MM.1S (cell line): ENCODE measurements around the gene PSEN2.

Experiments
- CTCF ChIP-seq: fragments of 300-600 bp; sonication (generic); IDR thresholded peaks from 2 replicates; pipeline ENCODE4 v1.5.1; 2016; ENCODE audit warnings: antibody characterized with exemption, low read length, mixed read lengths
- EZH2 ChIP-seq: fragments of 300-600 bp; sonication (generic); optimal IDR thresholded peaks from 2 replicates; pipeline ENCODE3; 2017; ENCODE audit warnings: low read depth, mild to moderate bottlenecking, antibody characterized with exemption, low read length, mixed read lengths
- EZH2phosphoT487 ChIP-seq: fragments of 300-600 bp; sonication (generic); IDR thresholded peaks from 2 replicates; pipeline ENCODE4 v1.6.1; 2018; ENCODE audit warnings: antibody characterized with exemption, low read length

DNA sequence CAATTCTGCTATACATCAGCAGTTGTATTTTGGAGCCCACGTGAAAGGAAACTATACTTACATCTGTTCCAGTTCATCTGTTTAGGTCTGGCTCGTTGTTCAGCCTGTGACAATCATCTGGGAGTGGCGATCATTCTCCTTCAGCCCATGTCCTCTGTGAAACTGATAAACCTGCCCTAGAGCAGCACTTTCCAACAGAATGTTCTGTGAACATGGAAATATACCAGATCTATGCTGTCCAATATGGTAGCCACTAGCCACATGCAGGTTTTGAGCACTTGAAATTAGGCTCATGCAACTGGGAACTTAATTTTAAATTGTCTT lies 45.2 kb downstream of the PSEN2 start:
- no peak for TF ChIP-seq CTCF
- no peak for TF ChIP-seq EZH2
- no peak for TF ChIP-seq EZH2phosphoT487
